Ovary (tissue), 3 donors: ENCODE measurements around the gene COL27A1.

Experiments used
- EP300 ChIP-seq: sonication (generic); formaldehyde crosslinking; IDR thresholded peaks from one replicate; pipeline ENCODE4 v1.6.1; 2017; ENCODE audit warnings: antibody characterized with exemption
- TF ChIP-seq, protein P1 (sequence below), 3 donors: fragments of 450-650 bp in 2 of 3; fragments of 200-600 bp in 1 of 3; IDR thresholded peaks; one replicate each; pipeline versions ENCODE4 v1.5.1 to v1.8.0; 2016 to 2022; ENCODE audit warnings: antibody characterized with exemption in 3 of 3, mild to moderate bottlenecking in 1 of 3
- donor health status: DM: no; HTN: no; CAD: no.

DNA sequence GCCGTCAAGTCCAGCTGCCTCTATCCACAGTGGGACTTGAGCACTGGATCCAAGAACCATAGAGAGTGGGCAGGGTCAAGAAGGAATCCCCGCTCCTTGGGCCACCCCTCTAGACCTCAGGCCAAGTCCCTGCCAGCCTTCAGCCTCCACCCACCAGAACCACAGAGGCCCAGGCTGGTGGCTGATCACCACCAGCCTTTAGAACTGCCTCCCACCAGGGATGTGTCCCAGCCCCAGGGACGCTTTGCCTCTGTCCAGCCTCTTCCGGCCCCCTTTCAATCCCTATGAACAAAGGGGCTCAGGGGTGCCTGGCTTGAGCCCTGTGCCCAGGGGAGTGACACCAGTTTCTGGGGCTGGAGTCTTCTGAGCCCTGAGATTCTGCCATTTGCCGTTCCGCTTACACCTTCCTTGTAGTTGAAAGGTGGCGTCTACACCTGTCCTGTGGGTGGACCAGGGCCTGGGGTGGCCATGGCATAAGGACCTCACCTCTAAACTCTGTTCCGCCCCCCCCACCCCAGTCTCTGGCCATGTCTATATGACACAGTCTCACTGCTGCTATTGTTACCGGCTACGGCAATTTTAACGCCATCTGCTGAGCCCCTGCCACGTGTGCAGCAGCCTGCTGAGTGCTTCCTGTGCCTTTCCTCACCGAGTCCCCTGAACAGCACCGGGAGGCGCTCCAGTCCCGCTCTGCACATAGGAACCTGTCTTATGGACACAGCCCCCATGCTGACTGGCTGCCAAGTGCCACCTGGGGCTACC, 131.8 kb downstream of the COL27A1 start:
- TF ChIP-seq, protein P1, sequence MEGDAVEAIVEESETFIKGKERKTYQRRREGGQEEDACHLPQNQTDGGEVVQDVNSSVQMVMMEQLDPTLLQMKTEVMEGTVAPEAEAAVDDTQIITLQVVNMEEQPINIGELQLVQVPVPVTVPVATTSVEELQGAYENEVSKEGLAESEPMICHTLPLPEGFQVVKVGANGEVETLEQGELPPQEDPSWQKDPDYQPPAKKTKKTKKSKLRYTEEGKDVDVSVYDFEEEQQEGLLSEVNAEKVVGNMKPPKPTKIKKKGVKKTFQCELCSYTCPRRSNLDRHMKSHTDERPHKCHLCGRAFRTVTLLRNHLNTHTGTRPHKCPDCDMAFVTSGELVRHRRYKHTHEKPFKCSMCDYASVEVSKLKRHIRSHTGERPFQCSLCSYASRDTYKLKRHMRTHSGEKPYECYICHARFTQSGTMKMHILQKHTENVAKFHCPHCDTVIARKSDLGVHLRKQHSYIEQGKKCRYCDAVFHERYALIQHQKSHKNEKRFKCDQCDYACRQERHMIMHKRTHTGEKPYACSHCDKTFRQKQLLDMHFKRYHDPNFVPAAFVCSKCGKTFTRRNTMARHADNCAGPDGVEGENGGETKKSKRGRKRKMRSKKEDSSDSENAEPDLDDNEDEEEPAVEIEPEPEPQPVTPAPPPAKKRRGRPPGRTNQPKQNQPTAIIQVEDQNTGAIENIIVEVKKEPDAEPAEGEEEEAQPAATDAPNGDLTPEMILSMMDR (IDR thresholded peaks at IDR 0.05): no peak
- TF ChIP-seq EP300: no peak
